WTC11 (cell line): ENCODE results near the gene KSR2. TPM values are rescaled to one million over a fixed set of nuclear protein-coding genes. Genes with fewer than 3 reads are reported as not detected.

Source experiments
- ATAC-seq: fragments of 200-7000 bp; cut with Tn5 transposase; 2 replicates; pipeline ENCODE4 v1.10.0; 2021; ENCODE audit warnings: mild to moderate bottlenecking, moderate library complexity
- CTCF ChIA-PET: fragments of 300-600 bp; sonication (Branson Sonifier 250); formaldehyde crosslinking; loops from one replicate; lab custom pipeline; 2021; ENCODE audit warnings: antibody characterized with exemption; lab: Charles Lee
- POLR2A ChIA-PET: fragments of 350-600 bp; sonication (Branson Sonifier 250); formaldehyde crosslinking; loops from one replicate; lab custom pipeline; 2021; ENCODE audit warnings: antibody characterized with exemption; lab: Charles Lee
- DNase-seq: peaks from one replicate; pipeline ENCODE4 v3.0.0; 2021; ENCODE audit warnings: low spot score
- H3K27ac Mint-ChIP-seq: 2 replicates; pipeline ENCODE4 v1.8.0; 2021; ENCODE audit warnings: mixed read lengths
- H3K27me3 Mint-ChIP-seq: 2 replicates; pipeline ENCODE4 v1.8.0; 2021; ENCODE audit warnings: low read depth, mild to moderate bottlenecking, moderate library complexity, mixed read lengths
- H3K36me3 Mint-ChIP-seq: 2 replicates; pipeline ENCODE4 v1.8.0; 2021; ENCODE audit warnings: mixed read lengths
- H3K4me1 Mint-ChIP-seq: 2 replicates; pipeline ENCODE4 v1.8.0; 2022; ENCODE audit warnings: mixed read lengths
- H3K4me3 Mint-ChIP-seq: 2 replicates; pipeline ENCODE4 v1.8.0; 2021; ENCODE audit warnings: mild to moderate bottlenecking, moderate library complexity, mixed read lengths
- H3K9me3 Mint-ChIP-seq: 2 replicates; pipeline ENCODE4 v1.8.0; 2021; ENCODE audit warnings: mixed read lengths
- ATF1 ChIP-seq: sonication (generic); formaldehyde crosslinking; IDR thresholded peaks from 2 replicates; pipeline ENCODE4 v1.8.1; 2023; ENCODE audit warnings: mild to moderate bottlenecking, moderate library complexity, missing genetic modification reagents
- CREB1 ChIP-seq: sonication (generic); formaldehyde crosslinking; IDR thresholded peaks from 2 replicates; pipeline ENCODE4 v1.8.0; 2023; ENCODE audit warnings: mild to moderate bottlenecking, missing genetic modification reagents
- SMAD4 ChIP-seq: sonication (generic); formaldehyde crosslinking; IDR thresholded peaks from 2 replicates; pipeline ENCODE4 v1.8.0; 2022; ENCODE audit warnings: mild to moderate bottlenecking, missing genetic modification reagents
- ZNF232 ChIP-seq: sonication (generic); formaldehyde crosslinking; IDR thresholded peaks from 2 replicates; pipeline ENCODE4 v1.8.0; 2022; ENCODE audit warnings: mild to moderate bottlenecking, missing genetic modification reagents
- ZNF671 ChIP-seq: fragments of 250-450 bp; sonication (Bioruptor Pico); IDR thresholded peaks from 2 replicates; pipeline ENCODE4 v1.8.0; 2021; ENCODE audit warnings: mild to moderate bottlenecking
- total RNA-seq: library from RNA; stranded (reverse); gene quantifications from 3 replicates; pipeline ENCODE4 v1.2.3, GENCODE V29; 2021
- TF ChIP-seq, protein P1 (sequence below): sonication (generic); formaldehyde crosslinking; IDR thresholded peaks from 2 replicates; pipeline ENCODE4 v1.8.1; 2023; ENCODE audit warnings: mild to moderate bottlenecking, missing genetic modification reagents
- TF ChIP-seq, protein P2 (sequence below): sonication (generic); formaldehyde crosslinking; IDR thresholded peaks from 2 replicates; pipeline ENCODE4 v1.8.1; 2023; ENCODE audit warnings: mild to moderate bottlenecking, missing genetic modification reagents, moderate library complexity
- TF ChIP-seq, protein P3 (sequence below): sonication (generic); formaldehyde crosslinking; IDR thresholded peaks from 2 replicates; pipeline ENCODE4 v1.8.1; 2022; ENCODE audit warnings: low read depth, missing genetic modification reagents, borderline replicate concordance
- TF ChIP-seq, protein P4 (sequence below): sonication (generic); formaldehyde crosslinking; IDR thresholded peaks from 2 replicates; pipeline ENCODE4 v1.8.1; 2022; ENCODE audit warnings: missing genetic modification reagents, borderline replicate concordance
- TF ChIP-seq, protein P5 (sequence below): sonication (generic); formaldehyde crosslinking; IDR thresholded peaks from 2 replicates; pipeline ENCODE4 v1.8.1; 2023; ENCODE audit warnings: mild to moderate bottlenecking, missing genetic modification reagents, moderate library complexity
- TF ChIP-seq, protein P6 (sequence below): sonication (generic); formaldehyde crosslinking; IDR thresholded peaks from 2 replicates; pipeline ENCODE4 v1.8.0; 2022; ENCODE audit warnings: mild to moderate bottlenecking, missing genetic modification reagents
- TF ChIP-seq, protein P7 (sequence below): sonication (generic); formaldehyde crosslinking; IDR thresholded peaks from 2 replicates; pipeline ENCODE4 v1.8.0; 2022; ENCODE audit warnings: mild to moderate bottlenecking, missing genetic modification reagents
- TF ChIP-seq, protein P8 (sequence below): sonication (generic); formaldehyde crosslinking; IDR thresholded peaks from 2 replicates; pipeline ENCODE4 v1.8.1; 2022; ENCODE audit warnings: low read depth, mild to moderate bottlenecking, moderate library complexity, missing genetic modification reagents, borderline replicate concordance
- TF ChIP-seq, protein P9 (sequence below): sonication (generic); formaldehyde crosslinking; IDR thresholded peaks from 2 replicates; pipeline ENCODE4 v1.8.1; 2023; ENCODE audit warnings: mild to moderate bottlenecking, missing genetic modification reagents
- TF ChIP-seq, protein P10 (sequence below): fragments of 200-600 bp; IDR thresholded peaks from 2 replicates; pipeline ENCODE4 v1.8.0; 2022; ENCODE audit warnings: antibody characterized with exemption

KSR2 gene
- total RNA-seq, 1 experiment from 2014 or later: 2.4 TPM

DNA sequence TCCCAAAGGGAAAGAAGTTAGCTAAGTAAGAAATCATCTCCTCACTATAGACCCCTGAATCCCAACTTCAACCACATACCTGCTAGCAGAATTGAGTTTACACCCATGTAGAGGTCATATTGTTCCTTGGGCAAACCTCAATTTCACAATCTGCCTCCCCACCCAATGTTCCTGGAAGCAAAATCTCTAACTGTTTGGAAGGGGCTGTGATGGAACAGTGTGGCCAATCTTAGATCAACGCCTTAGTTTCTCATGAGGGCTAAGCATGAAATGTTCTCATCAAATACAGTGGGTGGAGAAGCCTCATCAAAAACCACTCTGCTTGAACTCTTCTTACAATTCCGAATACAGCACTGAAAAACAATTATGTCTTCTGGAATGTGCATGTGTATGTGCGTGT, 323.3 kb downstream of the KSR2 start (continued):
- TF ChIP-seq, protein P1, sequence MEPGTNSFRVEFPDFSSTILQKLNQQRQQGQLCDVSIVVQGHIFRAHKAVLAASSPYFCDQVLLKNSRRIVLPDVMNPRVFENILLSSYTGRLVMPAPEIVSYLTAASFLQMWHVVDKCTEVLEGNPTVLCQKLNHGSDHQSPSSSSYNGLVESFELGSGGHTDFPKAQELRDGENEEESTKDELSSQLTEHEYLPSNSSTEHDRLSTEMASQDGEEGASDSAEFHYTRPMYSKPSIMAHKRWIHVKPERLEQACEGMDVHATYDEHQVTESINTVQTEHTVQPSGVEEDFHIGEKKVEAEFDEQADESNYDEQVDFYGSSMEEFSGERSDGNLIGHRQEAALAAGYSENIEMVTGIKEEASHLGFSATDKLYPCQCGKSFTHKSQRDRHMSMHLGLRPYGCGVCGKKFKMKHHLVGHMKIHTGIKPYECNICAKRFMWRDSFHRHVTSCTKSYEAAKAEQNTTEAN: no peak
- TF ChIP-seq, protein P2, sequence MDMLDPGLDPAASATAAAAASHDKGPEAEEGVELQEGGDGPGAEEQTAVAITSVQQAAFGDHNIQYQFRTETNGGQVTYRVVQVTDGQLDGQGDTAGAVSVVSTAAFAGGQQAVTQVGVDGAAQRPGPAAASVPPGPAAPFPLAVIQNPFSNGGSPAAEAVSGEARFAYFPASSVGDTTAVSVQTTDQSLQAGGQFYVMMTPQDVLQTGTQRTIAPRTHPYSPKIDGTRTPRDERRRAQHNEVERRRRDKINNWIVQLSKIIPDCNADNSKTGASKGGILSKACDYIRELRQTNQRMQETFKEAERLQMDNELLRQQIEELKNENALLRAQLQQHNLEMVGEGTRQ: no peak
- TF ChIP-seq, protein P3, sequence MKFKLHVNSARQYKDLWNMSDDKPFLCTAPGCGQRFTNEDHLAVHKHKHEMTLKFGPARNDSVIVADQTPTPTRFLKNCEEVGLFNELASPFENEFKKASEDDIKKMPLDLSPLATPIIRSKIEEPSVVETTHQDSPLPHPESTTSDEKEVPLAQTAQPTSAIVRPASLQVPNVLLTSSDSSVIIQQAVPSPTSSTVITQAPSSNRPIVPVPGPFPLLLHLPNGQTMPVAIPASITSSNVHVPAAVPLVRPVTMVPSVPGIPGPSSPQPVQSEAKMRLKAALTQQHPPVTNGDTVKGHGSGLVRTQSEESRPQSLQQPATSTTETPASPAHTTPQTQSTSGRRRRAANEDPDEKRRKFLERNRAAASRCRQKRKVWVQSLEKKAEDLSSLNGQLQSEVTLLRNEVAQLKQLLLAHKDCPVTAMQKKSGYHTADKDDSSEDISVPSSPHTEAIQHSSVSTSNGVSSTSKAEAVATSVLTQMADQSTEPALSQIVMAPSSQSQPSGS (CRISPR knock-in tag): no peak
- TF ChIP-seq ZNF671 (CRISPR knock-in tag) (no peak), ZNF232 (CRISPR knock-in tag) (no peak), CREB1 (CRISPR knock-in tag) (no peak)
- TF ChIP-seq, protein P4, sequence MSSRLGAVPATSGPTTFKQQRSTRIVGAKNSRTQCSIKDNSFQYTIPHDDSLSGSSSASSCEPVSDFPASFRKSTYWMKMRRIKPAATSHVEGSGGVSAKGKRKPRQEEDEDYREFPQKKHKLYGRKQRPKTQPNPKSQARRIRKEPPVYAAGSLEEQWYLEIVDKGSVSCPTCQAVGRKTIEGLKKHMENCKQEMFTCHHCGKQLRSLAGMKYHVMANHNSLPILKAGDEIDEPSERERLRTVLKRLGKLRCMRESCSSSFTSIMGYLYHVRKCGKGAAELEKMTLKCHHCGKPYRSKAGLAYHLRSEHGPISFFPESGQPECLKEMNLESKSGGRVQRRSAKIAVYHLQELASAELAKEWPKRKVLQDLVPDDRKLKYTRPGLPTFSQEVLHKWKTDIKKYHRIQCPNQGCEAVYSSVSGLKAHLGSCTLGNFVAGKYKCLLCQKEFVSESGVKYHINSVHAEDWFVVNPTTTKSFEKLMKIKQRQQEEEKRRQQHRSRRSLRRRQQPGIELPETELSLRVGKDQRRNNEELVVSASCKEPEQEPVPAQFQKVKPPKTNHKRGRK (CRISPR knock-in tag): no peak
- TF ChIP-seq, protein P5, sequence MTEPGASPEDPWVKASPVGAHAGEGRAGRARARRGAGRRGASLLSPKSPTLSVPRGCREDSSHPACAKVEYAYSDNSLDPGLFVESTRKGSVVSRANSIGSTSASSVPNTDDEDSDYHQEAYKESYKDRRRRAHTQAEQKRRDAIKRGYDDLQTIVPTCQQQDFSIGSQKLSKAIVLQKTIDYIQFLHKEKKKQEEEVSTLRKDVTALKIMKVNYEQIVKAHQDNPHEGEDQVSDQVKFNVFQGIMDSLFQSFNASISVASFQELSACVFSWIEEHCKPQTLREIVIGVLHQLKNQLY (CRISPR knock-in tag): no peak
- TF ChIP-seq, all 79 proteins: peak for 0

DNA sequence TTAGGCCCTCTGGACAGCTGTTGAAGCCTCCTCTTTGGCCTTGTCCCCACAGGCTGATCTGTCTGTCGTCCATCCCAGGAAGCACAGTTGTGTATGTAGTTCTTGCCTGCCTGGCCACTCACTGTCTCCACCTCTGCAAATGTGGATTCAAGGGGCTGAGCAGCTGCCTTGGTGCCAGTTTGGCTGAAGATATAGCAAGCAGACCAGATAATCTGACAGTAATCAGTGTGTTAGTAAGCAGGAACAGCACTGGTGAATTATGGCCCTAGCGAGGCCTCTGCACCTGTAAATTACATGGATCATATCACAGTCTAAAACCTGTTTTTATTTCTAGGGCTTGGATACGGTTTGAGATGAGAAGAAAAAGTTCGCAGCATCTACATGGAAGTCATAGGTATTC, 324.8 kb downstream of the KSR2 start:
- TF ChIP-seq, protein P6, sequence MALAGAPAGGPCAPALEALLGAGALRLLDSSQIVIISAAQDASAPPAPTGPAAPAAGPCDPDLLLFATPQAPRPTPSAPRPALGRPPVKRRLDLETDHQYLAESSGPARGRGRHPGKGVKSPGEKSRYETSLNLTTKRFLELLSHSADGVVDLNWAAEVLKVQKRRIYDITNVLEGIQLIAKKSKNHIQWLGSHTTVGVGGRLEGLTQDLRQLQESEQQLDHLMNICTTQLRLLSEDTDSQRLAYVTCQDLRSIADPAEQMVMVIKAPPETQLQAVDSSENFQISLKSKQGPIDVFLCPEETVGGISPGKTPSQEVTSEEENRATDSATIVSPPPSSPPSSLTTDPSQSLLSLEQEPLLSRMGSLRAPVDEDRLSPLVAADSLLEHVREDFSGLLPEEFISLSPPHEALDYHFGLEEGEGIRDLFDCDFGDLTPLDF (CRISPR knock-in tag): no peak
- TF ChIP-seq SMAD4 (CRISPR knock-in tag): no peak
- TF ChIP-seq, protein P7, sequence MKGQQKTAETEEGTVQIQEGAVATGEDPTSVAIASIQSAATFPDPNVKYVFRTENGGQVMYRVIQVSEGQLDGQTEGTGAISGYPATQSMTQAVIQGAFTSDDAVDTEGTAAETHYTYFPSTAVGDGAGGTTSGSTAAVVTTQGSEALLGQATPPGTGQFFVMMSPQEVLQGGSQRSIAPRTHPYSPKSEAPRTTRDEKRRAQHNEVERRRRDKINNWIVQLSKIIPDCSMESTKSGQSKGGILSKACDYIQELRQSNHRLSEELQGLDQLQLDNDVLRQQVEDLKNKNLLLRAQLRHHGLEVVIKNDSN (CRISPR knock-in tag): no peak
- TF ChIP-seq, protein P8, sequence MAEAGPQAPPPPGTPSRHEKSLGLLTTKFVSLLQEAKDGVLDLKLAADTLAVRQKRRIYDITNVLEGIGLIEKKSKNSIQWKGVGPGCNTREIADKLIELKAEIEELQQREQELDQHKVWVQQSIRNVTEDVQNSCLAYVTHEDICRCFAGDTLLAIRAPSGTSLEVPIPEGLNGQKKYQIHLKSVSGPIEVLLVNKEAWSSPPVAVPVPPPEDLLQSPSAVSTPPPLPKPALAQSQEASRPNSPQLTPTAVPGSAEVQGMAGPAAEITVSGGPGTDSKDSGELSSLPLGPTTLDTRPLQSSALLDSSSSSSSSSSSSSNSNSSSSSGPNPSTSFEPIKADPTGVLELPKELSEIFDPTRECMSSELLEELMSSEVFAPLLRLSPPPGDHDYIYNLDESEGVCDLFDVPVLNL: no peak
- TF ChIP-seq ATF1 (CRISPR knock-in tag): no peak
- TF ChIP-seq, protein P9, sequence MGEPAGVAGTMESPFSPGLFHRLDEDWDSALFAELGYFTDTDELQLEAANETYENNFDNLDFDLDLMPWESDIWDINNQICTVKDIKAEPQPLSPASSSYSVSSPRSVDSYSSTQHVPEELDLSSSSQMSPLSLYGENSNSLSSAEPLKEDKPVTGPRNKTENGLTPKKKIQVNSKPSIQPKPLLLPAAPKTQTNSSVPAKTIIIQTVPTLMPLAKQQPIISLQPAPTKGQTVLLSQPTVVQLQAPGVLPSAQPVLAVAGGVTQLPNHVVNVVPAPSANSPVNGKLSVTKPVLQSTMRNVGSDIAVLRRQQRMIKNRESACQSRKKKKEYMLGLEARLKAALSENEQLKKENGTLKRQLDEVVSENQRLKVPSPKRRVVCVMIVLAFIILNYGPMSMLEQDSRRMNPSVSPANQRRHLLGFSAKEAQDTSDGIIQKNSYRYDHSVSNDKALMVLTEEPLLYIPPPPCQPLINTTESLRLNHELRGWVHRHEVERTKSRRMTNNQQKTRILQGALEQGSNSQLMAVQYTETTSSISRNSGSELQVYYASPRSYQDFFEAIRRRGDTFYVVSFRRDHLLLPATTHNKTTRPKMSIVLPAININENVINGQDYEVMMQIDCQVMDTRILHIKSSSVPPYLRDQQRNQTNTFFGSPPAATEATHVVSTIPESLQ: no peak
- TF ChIP-seq, protein P3 (CRISPR knock-in tag): no peak
- TF ChIP-seq CREB1 (CRISPR knock-in tag): no peak
- TF ChIP-seq, protein P10, sequence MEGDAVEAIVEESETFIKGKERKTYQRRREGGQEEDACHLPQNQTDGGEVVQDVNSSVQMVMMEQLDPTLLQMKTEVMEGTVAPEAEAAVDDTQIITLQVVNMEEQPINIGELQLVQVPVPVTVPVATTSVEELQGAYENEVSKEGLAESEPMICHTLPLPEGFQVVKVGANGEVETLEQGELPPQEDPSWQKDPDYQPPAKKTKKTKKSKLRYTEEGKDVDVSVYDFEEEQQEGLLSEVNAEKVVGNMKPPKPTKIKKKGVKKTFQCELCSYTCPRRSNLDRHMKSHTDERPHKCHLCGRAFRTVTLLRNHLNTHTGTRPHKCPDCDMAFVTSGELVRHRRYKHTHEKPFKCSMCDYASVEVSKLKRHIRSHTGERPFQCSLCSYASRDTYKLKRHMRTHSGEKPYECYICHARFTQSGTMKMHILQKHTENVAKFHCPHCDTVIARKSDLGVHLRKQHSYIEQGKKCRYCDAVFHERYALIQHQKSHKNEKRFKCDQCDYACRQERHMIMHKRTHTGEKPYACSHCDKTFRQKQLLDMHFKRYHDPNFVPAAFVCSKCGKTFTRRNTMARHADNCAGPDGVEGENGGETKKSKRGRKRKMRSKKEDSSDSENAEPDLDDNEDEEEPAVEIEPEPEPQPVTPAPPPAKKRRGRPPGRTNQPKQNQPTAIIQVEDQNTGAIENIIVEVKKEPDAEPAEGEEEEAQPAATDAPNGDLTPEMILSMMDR: no peak
- Mint-ChIP-seq H3K27ac (no peak overlapping the region), H3K36me3 (no peaks in the 10 kb centered on the region), H3K9me3 (peaks cover 7% of the 10 kb centered on the region; the same call in 1 of the 2 replicates), H3K27me3 (no peaks in the 10 kb centered on the region), H3K4me3 (no peak overlapping the region), H3K4me1 (peaks cover 9% of the 10 kb centered on the region)
- ChIA-PET CTCF (interaction anchor here (1.5 kb wide), 1 partner anchor 27 kb away, joined by 4 read pairs; no protein-coding TSS in a partner anchor), POLR2A (no interaction called here)
- ATAC-seq: no peak
- DNase-seq: no peak
